Measurements from ENCODE around the gene SMU1.
A peak's percentile ranks its signal among the peaks of the same experiment; 100 is the strongest.
"Not testable (repeated sequence)": the region's sequence is repeated elsewhere in the genome, so short reads cannot be mapped to it uniquely, and the experiment has no call there.

The SMU1 gene

DNA sequence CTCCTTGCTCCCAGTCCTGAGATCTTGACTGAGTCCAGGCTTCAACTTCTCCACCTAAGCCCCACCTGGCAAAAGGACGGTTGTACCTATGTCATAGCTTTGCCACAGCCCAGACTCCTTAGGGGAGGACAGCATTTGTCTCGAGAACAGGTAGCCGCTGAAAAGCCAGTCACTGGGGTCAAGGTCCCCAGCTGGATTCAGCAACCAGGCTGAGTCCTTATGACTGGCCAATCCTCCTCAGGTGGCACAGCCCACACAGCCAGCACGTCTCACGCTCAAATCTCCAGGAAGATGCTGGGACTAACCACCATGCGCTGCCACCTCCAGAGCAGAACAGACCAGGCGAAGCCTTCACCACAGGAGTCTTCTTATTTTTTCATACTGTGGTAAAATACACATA, 27.9 kb upstream of the SMU1 start:
- no peak for DNase-seq

DNA sequence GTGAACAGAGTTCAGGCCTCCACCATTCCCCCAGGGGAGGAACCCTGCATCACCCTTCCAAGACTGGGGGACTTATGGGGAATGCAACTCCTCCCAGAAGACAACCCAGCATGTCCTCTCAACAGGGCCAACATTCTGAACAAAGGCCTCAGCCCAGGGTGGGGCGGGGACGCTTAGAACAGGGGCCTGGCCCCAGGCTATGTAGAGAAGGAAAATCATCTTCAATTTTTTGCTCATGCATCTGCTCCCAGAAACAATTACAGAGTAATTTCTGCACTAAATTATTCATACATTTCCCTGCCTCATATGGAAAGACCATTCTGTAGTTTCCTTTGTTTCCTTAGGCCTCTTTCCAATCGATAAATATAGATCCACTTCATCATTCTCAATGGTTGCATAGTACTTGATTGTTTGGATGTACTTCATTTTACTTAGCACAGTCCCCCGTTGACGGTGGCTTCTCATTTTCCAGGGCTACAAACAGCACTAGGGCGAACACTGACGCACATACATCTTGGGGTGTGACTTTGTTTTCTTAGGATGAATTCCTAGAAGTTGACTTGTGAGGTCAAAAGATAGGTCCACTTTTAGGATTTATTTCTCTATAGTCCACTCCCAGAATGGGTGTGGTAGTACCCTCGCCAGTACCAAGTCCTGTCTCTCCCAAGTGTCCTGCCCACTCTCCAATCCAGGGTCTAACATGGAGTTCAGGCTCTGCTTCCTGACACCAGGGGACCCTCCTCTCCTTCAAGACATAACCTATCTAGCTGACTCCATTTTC, 27.2 kb upstream of the SMU1 start:
- DNase-seq = no peak

DNA sequence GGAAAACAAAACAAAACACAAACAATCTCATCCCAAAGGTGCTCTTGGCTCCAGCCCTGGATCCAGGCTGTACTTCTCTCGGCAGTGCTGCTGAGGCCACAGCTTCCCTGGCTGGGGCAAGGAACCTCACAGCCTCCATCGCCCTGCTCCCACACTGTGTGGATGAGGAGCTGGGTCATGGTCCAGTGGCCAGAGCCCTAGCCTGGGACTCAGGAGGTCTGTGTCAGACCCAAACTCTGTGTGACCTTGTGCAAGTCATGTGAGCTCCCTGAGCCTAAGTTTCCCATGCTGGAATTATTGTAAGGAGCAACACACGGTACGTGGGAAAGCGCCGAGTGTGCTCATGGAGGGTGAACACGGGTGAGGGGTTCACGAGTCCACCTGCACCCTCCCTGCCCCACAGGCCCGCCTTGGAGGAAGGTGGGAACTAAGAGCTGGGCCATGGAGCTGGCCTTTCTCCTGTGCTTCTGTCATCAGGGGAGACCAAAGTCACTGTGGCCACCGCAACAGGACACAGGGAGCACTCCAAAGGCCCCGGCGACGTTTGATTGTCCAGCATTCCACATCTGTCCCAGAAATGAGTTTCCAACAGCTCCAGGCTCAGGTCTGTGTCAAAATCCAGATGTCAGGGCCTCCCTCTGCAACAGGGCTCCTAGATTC, 26.2 kb upstream of the SMU1 start:
- DNase-seq = no peak

DNA sequence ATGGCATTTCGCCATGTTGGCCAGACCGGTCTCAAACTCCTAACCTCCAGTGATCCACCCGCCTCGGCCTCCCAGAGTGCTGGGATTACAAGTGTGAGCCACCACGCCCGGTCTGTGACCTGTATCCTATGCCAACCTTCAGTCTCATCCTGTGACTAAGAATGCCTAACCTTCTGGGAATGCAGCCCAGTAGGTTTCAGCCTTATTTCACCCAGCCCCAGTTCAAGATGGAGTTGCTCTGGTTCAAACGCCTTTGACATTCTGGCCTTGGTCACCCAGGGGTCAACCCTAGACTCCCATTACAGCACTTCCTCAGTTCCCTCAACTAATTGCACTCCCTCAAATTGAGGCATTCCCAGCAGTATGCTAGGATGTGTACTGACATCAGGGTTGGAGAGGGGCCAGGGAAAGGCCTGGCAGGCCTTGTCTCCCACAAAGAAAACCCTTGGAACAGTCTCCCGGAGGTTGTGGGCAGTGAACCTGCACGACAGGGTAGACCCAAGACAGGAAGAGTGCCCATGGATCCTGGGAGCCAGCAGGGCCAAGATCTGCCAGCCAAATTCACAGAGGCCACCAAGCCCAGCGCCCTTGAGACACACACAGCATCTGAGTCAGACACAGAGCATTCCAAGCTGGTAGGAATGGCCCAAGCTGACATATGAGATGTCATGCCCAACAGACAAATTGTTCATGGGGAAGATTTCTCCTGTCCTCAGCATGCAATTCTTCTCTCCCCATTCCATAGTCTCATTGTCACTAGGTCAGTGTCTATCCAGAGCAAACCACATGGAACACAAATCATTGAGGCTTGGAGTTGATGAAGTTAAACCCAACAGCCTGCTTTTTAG, 24.9 kb upstream of the SMU1 start:
- no peak for DNase-seq

DNA sequence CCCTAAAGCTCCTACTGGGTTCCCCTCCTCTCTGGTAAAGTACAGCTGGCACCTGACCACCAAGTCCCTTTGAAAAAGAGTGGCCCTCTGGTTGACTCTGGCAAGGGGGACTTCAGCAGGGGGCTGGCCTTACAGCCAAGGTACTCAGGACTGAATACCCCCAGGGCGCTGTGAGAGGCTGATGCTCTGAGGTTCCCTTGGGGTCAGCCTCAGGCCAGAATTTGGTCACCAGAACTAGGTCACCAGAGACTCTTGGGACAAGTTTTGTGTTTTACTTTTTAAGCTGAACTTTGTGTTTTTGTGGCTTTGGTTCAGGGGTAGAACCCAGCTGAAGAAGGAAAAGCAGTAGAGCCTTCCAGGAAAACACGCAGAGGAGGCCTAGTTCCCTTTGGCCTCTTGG, 23.3 kb upstream of the SMU1 start:
- no peak for DNase-seq

DNA sequence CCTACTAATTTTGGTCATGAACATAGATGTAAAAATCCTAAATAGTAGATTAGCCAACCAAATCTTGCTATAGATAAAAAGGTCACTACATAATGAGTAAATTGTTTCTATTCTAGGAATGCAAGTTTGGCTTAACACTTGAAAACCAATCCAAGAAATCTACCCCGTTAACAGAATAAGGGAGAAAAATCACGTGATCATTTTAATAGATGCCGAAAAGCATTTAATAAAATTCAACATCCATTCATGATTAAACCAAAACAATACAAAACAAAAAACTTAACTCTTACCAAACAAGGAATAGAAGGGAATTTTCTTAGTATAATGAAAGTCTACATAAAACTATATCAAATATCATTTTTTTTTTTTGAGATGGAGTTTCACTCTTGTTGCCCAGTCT, 20.7 kb upstream of the SMU1 start:
- no peak for DNase-seq

DNA sequence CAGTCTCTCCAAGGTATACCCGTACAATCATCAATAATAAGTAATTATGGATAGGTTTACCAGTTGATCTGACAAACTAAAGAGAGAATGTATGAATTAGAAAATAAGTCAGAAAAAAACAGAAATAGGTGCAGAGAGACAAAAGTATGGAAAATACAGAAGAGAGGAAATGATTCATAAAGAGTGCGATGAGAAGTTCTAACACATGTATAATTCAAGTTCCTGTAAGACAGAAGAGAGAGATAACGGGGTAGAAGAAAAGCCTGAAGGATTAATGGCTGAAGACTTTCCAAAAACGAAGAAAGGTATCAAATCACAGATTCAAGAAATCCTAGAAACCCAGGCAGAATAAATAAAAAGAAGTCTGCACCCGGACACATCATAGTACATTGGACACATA, 16.2 kb upstream of the SMU1 start:
- no peak for DNase-seq

DNA sequence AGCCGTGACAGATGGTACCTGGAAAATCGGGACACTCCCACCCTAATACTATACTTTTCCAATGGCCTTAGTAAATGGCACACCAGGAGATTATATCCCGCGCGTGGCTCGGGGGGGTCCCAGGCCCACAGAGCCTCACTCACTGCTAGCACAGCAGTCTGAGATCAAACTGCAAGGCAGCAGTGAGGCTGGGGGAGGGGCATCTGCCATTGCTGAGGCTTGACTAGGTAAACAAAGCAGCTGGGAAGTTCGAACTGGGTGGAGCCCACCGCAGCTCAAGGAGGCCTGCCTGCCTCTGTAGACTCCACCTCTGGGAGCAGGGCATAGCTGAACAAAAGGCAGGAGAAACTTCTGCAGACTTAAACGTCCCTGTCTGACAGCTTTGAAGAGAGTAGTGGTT, 9.2 kb upstream of the SMU1 start:
- not testable (repeated sequence) for DNase-seq

DNA sequence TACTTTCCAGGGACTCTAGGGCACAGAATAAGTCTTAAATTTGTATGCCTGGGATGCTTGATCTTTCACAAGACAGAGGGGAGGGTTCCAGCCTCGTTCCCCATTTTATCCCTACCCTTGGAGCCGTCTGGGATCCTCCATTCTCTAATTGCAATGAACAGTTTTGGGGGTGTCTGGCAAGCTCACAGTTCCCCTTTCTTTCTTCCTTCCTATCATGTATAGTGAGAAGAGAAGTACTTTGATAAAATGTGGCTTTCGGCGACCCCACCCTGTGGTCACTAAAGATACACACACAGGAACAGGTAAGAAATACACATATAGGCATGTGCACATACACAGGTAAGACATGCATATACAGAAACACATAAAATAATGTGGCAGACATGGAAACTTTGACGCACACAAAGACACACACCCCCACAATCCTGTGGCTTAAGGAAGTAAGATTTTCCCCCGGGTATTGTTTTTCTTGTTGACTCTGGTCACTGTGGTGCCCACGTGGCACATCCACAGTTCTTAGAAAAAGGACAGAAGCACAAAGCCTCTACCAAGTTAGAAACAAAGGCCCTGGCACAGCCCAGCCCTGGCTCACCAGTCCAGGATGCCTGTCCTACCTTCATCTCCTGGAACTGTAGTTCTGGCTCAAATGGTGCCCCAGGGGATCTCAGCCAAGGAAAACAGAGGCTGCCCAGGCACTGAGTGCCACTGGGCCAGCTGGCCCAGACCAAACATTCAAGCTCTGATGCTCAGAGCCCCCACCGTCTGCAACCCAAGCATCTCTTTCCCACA, 6.3 kb upstream of the SMU1 start:
- DNase-seq = peak; percentile 39

DNA sequence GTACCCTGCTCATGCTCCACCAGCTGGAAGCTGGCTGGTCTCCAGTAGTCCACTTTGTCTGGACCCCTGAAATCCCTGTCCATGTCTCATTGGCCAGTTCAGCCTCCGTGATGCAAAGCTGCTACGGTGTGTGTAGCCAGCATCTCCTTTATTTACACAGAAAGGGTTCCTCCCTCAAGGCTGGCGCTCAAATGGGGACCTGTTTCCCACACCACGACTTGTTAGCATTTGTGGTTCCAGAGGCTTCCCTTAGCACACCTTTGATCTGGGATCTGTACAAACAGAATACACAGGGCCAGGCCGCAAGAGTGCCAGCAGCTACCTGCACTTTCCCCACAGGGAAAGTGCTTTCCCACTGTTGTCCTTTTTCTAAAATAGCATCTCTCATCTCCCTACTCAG, 5.7 kb upstream of the SMU1 start:
- DNase-seq = no peak

DNA sequence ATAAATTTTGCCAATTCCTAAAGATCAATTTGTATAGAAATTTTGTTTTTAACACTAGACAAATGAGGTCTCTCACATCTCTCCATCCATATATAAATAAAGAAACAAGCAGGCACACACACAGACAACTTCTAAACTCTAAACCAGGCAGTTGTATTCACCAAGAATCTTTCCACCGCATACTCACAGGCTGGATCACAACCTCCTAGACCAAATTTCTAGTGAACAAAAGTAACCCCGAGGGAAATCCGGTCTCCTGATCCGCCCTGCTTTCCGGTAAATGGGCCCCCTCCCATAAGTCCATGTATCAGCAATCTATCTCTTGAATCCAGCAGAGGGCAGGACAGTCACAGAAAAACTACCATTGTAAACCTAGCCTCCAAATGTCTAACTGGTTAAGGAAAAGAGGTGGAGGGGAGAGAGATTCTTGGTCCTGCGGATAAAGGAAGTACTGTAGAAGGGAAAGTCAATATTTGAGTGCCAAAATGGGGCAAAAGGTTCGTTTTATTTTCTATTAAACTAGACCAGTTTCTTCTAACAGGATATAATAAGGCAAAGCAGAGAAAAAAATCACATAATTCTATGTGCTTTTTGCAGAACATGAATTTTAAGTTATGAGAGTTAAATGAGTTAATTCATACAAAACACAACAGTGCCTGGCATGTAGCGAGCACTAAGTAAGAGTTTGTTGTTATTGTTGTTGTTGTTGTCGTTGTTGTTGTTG, 4.8 kb upstream of the SMU1 start:
- peak; percentile 66 for DNase-seq

DNA sequence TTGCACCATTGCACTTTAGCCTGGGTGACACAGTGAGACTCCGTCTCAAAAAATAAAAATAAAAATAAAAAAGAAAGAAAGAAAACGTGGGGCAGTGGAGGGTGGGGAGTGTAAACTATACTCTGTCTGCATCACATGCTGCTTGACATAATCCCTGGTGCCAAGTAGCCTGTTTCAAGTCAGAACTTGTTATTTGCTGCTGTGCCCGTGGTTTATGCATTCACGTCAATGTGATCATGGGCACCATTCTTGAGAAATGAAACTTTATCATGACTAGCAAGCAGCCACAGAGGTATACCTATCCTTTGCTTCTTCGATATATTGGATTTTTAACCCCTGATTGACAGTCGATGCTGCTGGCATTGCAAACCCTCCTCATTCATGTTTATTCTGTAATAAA, 4.1 kb upstream of the SMU1 start:
- no peak for DNase-seq

DNA sequence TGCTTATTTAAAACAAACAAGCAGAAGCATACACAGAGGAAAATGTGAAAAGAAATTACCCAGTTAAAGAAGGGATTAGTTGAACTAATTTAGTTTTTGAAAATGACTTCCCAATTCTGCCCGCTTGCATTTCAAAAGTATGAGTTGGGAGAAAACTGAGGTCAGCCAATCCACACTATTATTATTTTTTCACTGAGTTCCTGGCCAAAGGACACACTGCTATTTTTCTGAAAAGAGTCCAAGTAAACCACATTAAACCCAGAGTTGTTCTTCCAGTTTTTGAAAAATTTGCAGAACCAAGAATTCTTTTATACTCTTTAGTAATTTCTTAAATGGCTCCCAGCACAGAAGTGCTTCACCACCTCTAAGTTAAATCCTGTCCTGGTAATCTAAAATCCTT, 7.5 kb downstream of the SMU1 start:
- no peak for DNase-seq

DNA sequence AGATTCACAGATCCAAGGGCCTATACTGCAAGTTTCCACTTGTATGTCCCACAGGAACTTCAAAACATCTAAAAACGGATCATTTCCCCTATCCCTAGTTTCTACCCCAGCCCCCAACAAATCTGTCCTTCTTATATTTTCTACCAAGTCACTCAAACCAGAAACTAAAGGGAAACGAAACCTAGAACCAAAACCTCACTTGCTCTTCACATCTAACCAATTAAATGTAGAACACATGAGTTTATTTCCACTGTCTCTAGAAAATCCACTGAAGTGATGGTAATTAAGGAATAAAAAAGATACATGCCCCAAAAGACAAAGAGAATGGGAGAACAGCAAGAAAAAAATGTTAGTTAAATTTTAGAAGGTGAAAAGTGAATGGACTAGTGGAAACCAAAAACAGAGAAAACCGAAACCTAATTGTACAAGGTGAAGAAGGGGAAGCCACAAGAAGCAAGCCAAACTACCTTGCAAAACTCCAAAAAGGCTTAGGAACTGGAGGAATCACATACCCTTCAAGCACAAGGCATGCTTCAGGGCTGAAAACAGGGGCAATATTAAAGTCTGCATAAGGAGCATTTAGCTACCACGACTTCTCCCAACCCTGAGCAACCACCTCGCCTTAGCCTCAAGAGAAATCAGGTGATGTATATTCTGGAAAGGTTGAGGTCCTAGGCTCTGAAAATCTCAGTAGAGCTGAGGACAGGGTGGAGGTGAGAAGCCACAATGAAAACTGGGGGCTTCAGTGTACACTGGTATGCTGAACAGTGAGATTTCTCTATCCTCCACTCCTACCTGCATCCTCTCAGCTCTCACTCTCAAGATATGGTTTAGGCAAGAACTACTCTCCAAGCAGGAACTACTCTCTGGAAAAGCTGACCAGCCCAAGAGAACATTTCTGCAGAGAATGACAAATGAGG, 11.1 kb downstream of the SMU1 start:
- no peak for DNase-seq

DNA sequence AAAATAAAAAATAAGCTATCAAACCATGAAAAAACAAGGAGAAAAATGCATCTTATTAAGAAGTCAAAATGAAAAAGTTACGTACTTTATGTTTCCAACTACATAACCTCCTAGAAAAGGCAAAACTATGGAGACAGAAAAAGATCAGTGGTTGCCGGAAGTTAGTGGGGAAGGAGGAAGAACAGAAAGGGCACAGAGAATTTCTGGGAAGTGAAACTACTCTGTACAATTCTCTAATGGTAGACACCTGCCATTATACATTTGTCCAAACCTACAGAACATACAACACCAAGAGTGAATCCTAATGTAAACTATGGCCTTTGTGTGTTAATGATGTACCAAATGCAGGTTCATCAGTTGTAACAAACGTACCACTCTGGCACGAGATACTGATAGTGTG, 25.3 kb downstream of the SMU1 start:
- DNase-seq = no peak

DNA sequence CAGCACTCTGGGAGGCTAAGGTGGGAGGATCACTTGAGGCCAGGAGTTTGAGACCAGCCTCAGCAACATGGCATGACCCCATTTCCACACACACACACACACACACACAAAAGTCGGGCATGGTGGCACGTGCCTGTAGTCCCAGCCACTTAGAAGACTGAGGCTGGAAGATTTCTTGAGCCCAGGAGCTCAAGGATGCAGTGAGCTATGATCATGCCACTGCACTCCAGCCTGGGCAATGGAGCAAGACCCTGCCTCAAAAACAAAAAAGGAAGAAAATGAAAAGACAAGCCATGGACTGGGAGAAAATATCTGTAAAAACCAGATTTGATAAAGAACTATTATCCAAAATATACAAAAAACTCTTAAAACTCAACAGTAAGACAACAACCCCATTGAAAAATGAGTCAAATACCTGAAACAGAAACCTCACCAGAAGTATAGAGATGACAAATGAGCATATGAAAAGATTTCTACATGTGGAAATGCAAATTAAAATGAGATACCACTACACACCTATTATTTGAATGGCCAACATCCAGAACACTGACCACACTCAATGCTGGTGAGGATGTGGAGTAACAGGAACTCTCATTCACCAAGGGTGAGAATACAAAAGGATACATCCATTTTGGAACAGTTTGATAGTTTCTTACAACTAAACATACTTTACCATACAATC, 26.7 kb downstream of the SMU1 start:
- no peak for DNase-seq

DNA sequence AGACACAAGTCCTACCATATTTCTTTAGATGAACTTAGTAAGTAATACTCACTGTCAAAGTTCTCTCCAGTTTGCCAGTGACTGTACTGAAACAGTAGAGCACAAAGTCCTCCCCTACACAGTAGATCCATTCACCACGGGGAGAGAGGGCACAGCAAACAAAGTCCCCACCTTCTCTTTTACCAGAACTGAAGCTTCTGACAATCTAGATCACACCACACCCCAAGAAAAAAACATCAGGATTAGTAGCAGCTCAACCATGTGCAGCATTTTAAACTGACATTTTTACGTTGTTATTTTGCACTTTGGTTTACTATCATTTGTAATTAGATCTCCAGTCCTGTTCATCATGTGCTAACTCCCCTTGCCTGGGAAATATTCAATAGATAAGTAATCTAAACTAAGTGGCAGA, 28.4 kb downstream of the SMU1 start:
- no peak for DNase-seq

DNA sequence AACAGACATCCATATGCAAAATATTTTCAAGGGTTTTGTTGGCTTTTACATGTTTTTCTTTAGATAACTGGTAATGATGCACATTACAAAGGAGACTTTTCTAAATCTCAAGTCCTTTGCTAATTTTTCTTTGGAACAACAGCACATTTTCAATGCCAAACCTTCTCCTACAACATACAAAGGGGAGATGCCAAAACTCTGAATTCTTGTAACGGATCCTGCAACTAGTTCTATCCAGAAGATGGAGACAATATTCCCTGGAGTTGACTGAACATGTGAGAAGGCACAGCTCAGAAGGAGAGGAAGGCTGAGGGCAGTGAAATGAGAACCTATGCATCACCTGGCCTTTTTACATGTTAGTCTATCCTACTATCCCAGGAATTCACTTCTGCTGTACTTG, 30.4 kb downstream of the SMU1 start:
- DNase-seq = no peak

DNA sequence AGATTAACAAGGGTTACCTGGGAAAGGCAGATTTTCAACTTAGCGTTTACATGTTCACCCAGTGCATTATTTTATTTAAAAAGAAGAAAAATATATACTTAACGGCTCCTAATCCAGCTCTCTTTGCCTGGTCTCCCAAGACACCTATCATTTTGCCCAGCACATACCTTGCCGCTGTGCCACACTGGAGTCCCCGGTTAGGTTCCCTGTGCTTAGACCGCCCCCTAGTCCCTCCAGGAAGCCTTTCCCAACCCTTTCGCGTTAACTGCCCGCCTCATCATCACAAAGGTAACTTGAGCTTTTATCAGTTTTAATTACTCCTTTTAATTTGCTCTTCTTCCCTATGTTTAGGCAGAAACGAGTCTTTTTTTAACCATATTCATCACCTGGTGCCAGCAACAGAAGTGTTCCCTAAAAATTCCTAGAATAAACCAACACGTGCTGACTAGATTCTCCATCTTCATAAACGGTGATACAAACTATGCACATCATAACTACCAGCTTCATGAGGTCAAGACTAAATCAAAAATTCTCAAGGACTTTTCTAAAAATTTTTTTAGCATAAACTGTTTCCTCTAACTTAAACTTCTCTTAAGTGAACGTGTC, 31.7 kb downstream of the SMU1 start:
- DNase-seq = no peak

DNA sequence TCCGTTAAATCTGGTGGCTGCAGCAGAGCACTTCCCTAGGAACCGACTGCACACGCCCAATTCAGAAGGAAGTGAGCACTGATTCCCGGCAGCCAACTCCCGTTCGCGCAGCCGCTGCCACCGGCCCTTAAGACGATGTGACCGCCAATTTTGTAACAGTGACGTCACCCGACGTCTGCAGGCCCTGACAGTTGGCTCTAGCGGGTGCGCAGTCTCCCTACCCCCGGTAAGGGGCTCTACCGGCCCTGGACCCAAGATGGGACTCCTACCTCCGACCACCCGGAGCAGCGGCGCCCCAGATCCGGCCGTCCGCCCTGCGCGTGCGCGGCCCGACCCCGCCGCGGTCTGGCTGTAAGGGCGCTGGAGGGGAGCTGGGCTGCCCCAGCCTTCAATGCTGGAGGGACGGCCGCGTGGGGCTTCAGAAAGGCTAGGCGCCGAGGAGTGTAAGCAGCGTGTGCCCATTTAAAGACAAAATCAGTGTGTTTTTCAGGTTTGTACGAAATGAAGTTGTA, 32.3 kb downstream of the SMU1 start:
- peak; percentile 74 for DNase-seq
